ENCODE measurements around the gene SH3GLB2.

GRCh38 chr9:129072171-129072570 is 44.0 kb upstream of the SH3GLB2 start:
- TF ChIP-seq CTCF (IDR thresholded peaks at IDR 0.05; ENCODE audit: poor library complexity) (no peak), EZH2 (IDR thresholded peaks at IDR 0.05; ENCODE audit: borderline replicate concordance) (no peak)
